ENCODE measurements around the gene S1PR3.

DNA sequence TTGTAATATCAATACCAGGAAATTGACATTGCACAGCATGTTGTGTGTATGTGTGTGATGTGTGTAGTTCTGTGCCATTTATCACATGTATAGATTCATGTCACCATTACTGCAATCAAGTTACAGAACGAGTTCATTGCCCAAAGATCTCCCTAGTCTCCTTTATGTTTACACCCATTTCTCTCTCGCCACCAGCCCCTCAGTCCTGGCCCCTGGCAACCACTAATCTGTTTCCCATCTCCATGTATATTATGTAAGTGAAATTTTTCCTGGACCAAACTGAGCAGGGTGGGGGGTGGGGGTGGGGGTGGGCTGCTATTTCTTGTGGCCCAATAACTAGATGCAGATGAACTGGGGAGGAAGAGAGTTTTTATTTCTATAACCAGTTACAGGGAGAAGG is 11.5 kb upstream of the S1PR3 start:
- TF ChIP-seq, protein P1, sequence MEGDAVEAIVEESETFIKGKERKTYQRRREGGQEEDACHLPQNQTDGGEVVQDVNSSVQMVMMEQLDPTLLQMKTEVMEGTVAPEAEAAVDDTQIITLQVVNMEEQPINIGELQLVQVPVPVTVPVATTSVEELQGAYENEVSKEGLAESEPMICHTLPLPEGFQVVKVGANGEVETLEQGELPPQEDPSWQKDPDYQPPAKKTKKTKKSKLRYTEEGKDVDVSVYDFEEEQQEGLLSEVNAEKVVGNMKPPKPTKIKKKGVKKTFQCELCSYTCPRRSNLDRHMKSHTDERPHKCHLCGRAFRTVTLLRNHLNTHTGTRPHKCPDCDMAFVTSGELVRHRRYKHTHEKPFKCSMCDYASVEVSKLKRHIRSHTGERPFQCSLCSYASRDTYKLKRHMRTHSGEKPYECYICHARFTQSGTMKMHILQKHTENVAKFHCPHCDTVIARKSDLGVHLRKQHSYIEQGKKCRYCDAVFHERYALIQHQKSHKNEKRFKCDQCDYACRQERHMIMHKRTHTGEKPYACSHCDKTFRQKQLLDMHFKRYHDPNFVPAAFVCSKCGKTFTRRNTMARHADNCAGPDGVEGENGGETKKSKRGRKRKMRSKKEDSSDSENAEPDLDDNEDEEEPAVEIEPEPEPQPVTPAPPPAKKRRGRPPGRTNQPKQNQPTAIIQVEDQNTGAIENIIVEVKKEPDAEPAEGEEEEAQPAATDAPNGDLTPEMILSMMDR (conservative IDR thresholded peaks at IDR 0.05 in 1 of 2, IDR thresholded peaks at IDR 0.05 in 1 of 2; ENCODE audit: low read depth in 1 of 2, low read length in 2 of 2), result no peak
- TF ChIP-seq EZH2 (IDR thresholded peaks at IDR 0.05; ENCODE audit: low read length, missing control alignments), result no peak
